DOHH2 (cell line): ENCODE measurements around the gene ZNRF4.
"Not testable (repeated sequence)": the region's sequence is repeated elsewhere in the genome, so short reads cannot be mapped to it uniquely, and the experiment has no call there.

Experiments used
- H3F3A ChIP-seq: fragments of 200-600 bp; sonication (generic), shearing (Covaris generic); 2 replicates; pipeline ENCODE4 v1.6.0; 2016; ENCODE audit warnings: antibody characterized with exemption, mild to moderate bottlenecking; ENCODE audit not compliant: control insufficient read depth, insufficient read depth
- H3K27ac ChIP-seq: fragments of 200-600 bp; sonication (generic); 2 replicates; pipeline ENCODE4 v1.5.1; 2014; ENCODE audit warnings: low read depth, mild to moderate bottlenecking, low read length, moderate library complexity
- H3K27me3 ChIP-seq: fragments of 200-600 bp; sonication (generic); 2 replicates; pipeline ENCODE4 v1.6.1; 2014; ENCODE audit warnings: mild to moderate bottlenecking, low read length, mixed read lengths; ENCODE audit not compliant: control insufficient read depth
- H3K36me3 ChIP-seq: fragments of 200-600 bp; sonication (generic); 2 replicates; pipeline ENCODE4 v1.6.1; 2014; ENCODE audit warnings: mild to moderate bottlenecking, low read length, moderate library complexity, mixed read lengths; ENCODE audit not compliant: control insufficient read depth
- H3K4me1 ChIP-seq: fragments of 200-600 bp; sonication (generic); 2 replicates; pipeline ENCODE4 v1.6.1; 2014; ENCODE audit warnings: mild to moderate bottlenecking, low read length, mixed read lengths; ENCODE audit not compliant: control insufficient read depth
- H3K4me2 ChIP-seq: fragments of 200-600 bp; sonication (generic); 2 replicates; pipeline ENCODE4 v1.6.0; 2014; ENCODE audit warnings: mild to moderate bottlenecking, low read length, moderate library complexity
- H3K4me3 ChIP-seq: fragments of 200-600 bp; sonication (generic); 2 replicates; pipeline ENCODE4 v1.5.1; 2014; ENCODE audit warnings: mild to moderate bottlenecking, low read length, mixed read lengths
- H3K79me2 ChIP-seq: fragments of 200-600 bp; sonication (generic); 2 replicates; pipeline ENCODE4 v1.6.1; 2014; ENCODE audit warnings: mild to moderate bottlenecking, low read length, mixed read lengths; ENCODE audit not compliant: control insufficient read depth
- H3K9me2 ChIP-seq: fragments of 200-600 bp; sonication (generic); replicated peaks from 2 replicates; pipeline ENCODE4 v1.6.1; 2014; ENCODE audit warnings: mild to moderate bottlenecking, low read length, mixed read lengths; ENCODE audit not compliant: control insufficient read depth
- H3K9me3 ChIP-seq: fragments of 200-600 bp; sonication (generic); 2 replicates; pipeline ENCODE4 v1.6.1; 2014; ENCODE audit warnings: antibody characterized with exemption, low read length, mixed read lengths; ENCODE audit not compliant: control insufficient read depth, insufficient read depth
- H4K20me1 ChIP-seq: fragments of 200-600 bp; sonication (generic); 2 replicates; pipeline ENCODE4 v1.6.0; 2014; ENCODE audit warnings: low read depth, mild to moderate bottlenecking, antibody characterized with exemption, low read length, moderate library complexity; ENCODE audit not compliant: control insufficient read depth, insufficient read depth
- EZH2phosphoT487 ChIP-seq: fragments of 200-600 bp; sonication (generic); IDR thresholded peaks from 2 replicates; pipeline ENCODE4 v1.6.1; 2017; ENCODE audit warnings: borderline replicate concordance, mild to moderate bottlenecking, antibody characterized with exemption, low read length, moderate library complexity, mixed read lengths
- TF ChIP-seq, protein P1 (sequence below): fragments of 200-600 bp; sonication (generic); IDR thresholded peaks from one replicate; pipeline ENCODE4 v1.5.1; 2014; ENCODE audit warnings: antibody characterized with exemption, mild to moderate bottlenecking, low read depth, low read length; ENCODE audit not compliant: poor library complexity, severe bottlenecking

ZNRF4 gene

DNA sequence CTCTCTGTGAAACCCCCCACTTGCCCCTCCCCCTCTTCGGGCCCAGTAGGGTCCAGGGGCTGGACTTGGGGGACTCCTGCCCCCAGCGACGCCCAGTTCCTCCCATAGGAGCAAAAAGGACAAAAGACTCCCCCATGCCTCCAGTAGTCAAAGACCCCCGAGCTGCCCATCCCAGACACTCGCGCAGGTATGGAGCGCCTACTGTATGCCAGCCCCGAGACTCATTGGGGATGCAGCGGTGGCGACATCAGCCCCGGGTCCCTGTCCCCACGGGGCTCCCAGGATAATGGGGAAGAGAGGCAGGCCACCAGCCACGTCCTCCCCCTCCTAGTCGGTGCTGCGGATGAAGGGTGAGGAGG, 18.3 kb upstream of the ZNRF4 start:
- H3K36me3 ChIP-seq = no peaks in the 10 kb centered on the region
- H3K27ac ChIP-seq = no peak overlapping the region
- no peak overlapping the region for H3K4me2 ChIP-seq
- H3K27me3 ChIP-seq = no peaks in the 10 kb centered on the region
- no peak for TF ChIP-seq EZH2phosphoT487
- TF ChIP-seq, protein P1, sequence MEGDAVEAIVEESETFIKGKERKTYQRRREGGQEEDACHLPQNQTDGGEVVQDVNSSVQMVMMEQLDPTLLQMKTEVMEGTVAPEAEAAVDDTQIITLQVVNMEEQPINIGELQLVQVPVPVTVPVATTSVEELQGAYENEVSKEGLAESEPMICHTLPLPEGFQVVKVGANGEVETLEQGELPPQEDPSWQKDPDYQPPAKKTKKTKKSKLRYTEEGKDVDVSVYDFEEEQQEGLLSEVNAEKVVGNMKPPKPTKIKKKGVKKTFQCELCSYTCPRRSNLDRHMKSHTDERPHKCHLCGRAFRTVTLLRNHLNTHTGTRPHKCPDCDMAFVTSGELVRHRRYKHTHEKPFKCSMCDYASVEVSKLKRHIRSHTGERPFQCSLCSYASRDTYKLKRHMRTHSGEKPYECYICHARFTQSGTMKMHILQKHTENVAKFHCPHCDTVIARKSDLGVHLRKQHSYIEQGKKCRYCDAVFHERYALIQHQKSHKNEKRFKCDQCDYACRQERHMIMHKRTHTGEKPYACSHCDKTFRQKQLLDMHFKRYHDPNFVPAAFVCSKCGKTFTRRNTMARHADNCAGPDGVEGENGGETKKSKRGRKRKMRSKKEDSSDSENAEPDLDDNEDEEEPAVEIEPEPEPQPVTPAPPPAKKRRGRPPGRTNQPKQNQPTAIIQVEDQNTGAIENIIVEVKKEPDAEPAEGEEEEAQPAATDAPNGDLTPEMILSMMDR = no peak
- H3K9me3 ChIP-seq = no peaks in the 10 kb centered on the region
- H3F3A ChIP-seq = no peaks in the 10 kb centered on the region
- H3K4me3 ChIP-seq = no peak overlapping the region
- H3K9me2 ChIP-seq = no peaks in the 10 kb centered on the region
- H4K20me1 ChIP-seq = no peaks in the 10 kb centered on the region
- no peaks in the 10 kb centered on the region for H3K79me2 ChIP-seq
- no peaks in the 10 kb centered on the region for H3K4me1 ChIP-seq

DNA sequence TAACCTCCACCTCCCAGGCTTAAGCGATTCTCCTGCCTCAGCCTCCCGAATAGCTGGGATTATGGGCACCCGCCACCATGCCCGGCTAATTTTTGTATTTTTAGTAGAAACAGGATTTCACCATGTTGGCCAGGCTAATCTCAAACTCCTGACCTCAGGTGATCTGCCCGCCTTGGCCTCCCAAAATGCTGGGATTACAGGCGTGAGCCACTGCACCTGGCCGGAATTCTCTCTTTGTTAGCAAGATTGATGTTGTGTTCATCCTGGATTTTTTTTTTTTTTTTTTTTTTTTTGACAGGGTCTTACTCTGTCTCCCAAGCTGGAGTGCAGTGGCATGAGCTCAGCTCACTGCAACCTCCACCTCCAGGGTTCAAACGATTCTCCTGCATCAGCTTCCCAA, 16.5 kb upstream of the ZNRF4 start:
- not testable (repeated sequence) for H3K9me2 ChIP-seq

DNA sequence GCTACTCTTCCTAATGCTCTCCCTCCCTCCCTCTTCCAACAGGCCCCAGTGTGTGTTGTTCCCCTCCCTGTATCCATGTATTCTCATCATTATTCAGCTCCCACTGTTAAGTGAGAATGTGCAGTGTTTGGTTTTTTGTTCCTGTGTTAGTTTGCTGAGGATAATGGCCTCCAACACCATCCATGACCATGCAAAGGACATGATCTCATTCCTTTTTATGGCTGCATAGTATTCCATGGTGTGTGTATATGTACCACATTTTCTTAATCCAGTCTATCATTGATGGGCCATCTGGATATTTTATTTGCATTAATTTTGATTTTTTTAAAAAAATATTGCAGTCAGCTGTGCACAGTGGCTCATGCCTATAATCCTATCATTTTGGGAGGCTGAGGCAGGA, 15.8 kb upstream of the ZNRF4 start:
- H4K20me1 ChIP-seq = no peaks in the 10 kb centered on the region
- TF ChIP-seq EZH2phosphoT487 = no peak
- TF ChIP-seq, protein P1 = no peak
- H3K79me2 ChIP-seq = no peaks in the 10 kb centered on the region
- no peaks in the 10 kb centered on the region for H3K9me2 ChIP-seq
- H3K4me2 ChIP-seq = no peak overlapping the region
- no peaks in the 10 kb centered on the region for H3K27me3 ChIP-seq
- H3K4me1 ChIP-seq = no peaks in the 10 kb centered on the region
- no peak overlapping the region for H3K27ac ChIP-seq
- H3K9me3 ChIP-seq = no peaks in the 10 kb centered on the region
- no peaks in the 10 kb centered on the region for H3F3A ChIP-seq
- H3K36me3 ChIP-seq = no peaks in the 10 kb centered on the region
- H3K4me3 ChIP-seq = no peak overlapping the region

More for the DNA sequence above, 16.5 kb upstream of the ZNRF4 start:
- not testable (repeated sequence) for H3K27ac ChIP-seq, H3K4me3 ChIP-seq, H3K79me2 ChIP-seq, H3K36me3 ChIP-seq, H3K4me2 ChIP-seq, H3F3A ChIP-seq, H4K20me1 ChIP-seq, H3K27me3 ChIP-seq, H3K9me3 ChIP-seq, H3K4me1 ChIP-seq

DNA sequence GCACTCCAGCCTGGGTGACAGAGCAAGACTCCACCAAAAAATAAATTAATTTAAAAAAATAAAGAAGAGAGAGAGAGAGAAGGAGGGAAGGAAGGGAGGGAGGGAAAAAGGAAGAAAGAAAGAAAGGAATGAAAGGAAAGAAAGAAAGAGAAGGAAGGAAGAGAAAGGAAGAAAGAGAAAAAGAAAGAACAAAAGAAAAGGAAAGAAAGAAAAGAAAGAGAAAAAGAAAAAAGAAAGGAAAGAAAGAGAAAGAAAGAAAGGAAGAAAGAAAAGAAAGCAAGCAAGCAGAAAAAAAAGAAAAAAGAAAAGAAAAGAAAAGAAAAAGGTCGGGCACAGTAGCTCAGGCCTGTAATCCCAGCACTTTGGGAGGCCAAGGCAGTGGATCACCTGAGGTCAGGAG, 14.9 kb upstream of the ZNRF4 start:
- Histone ChIP-seq H3K9me2 (no peaks in the 10 kb centered on the region), H3K27ac (no peak overlapping the region), H3F3A (no peaks in the 10 kb centered on the region), H3K4me2 (no peak overlapping the region), H3K27me3 (no peaks in the 10 kb centered on the region), H3K4me3 (no peak overlapping the region), H3K79me2 (no peaks in the 10 kb centered on the region), H3K36me3 (no peaks in the 10 kb centered on the region), H3K4me1 (no peaks in the 10 kb centered on the region), H4K20me1 (no peaks in the 10 kb centered on the region), H3K9me3 (no peaks in the 10 kb centered on the region)
- TF ChIP-seq, protein P1 = no peak
- TF ChIP-seq EZH2phosphoT487 = no peak
